ENCODE data around the gene NAA50. TPM values are rescaled to one million over a fixed set of nuclear protein-coding genes. Genes with fewer than 3 reads are reported as not detected.

The NAA50 gene
- total and polyA plus RNA-seq, 2 donors = 43.6 to 68.7 TPM

GRCh38 chr3:113698213-113698742, 47.8 kb downstream of the NAA50 start:
- WGBS = 93% methylated on average over 6 of the region's 6 CpGs
- no peaks in the 10 kb centered on the region for H3K27me3 ChIP-seq (ENCODE audit: control insufficient read depth in 2 of 2, insufficient read depth in 1 of 2, low read length in 1 of 2)
- no peaks in the 10 kb centered on the region for H3K9me3 ChIP-seq (ENCODE audit: control insufficient read depth in 2 of 2, insufficient read depth in 1 of 2, low read length in 1 of 2)
- DNase-seq (ENCODE audit: low read depth in 6 of 9, low spot score in 9 of 9) = no peak
- H3K36me3 ChIP-seq (ENCODE audit: control insufficient read depth in 2 of 2, insufficient read depth in 2 of 2, low read length in 1 of 2) = peaks cover 0 to 2% of the 10 kb centered on the region in 2 donors
- no peak overlapping the region for H3K4me3 ChIP-seq (ENCODE audit: low read length in 2 of 2)
- peaks cover 4 to 11% of the 10 kb centered on the region in 2 donors for H3K4me1 ChIP-seq (ENCODE audit: control insufficient read depth in 2 of 2, insufficient read depth in 2 of 2, low read length in 2 of 2)
- no peak overlapping the region for H3K27ac ChIP-seq (ENCODE audit: low read depth in 1 of 2, low read length in 1 of 2)

GRCh38 chr3:113697500-113698090, 48.5 kb downstream of the NAA50 start:
- peaks cover 4 to 11% of the 10 kb centered on the region in 2 donors for H3K4me1 ChIP-seq (ENCODE audit: control insufficient read depth in 2 of 2, insufficient read depth in 2 of 2, low read length in 2 of 2)

GRCh38 chr3:113696658-113697499, 49.2 kb downstream of the NAA50 start:
- peak; percentile 98 to 100 (median 99) for DNase-seq (ENCODE audit: low read depth in 6 of 9, low spot score in 9 of 9)
- Histone ChIP-seq H3K27me3 (ENCODE audit: control insufficient read depth in 2 of 2, insufficient read depth in 1 of 2, low read length in 1 of 2) (no peaks in the 10 kb centered on the region), H3K27ac (ENCODE audit: low read depth in 1 of 2, low read length in 1 of 2) (peak overlapping the region; percentile 89 to 99), H3K4me3 (ENCODE audit: low read length in 2 of 2) (peak overlapping the region; percentile 71 to 97), H3K4me1 (ENCODE audit: control insufficient read depth in 2 of 2, insufficient read depth in 2 of 2, low read length in 2 of 2) (peaks cover 4 to 11% of the 10 kb centered on the region in 2 donors), H3K9me3 (ENCODE audit: control insufficient read depth in 2 of 2, insufficient read depth in 1 of 2, low read length in 1 of 2) (no peaks in the 10 kb centered on the region), H3K36me3 (ENCODE audit: control insufficient read depth in 2 of 2, insufficient read depth in 2 of 2, low read length in 1 of 2) (peaks cover 0 to 2% of the 10 kb centered on the region in 2 donors)
- WGBS = under 1% methylated on average over 38 of the region's 38 CpGs

More at GRCh38 chr3:113697500-113698090, 48.5 kb downstream of the NAA50 start:
- peak in 4 of 9 donors; percentile 8 to 31 (median 26) for DNase-seq (ENCODE audit: low read depth in 6 of 9, low spot score in 9 of 9)
- Histone ChIP-seq H3K4me3 (ENCODE audit: low read length in 2 of 2) (peak overlapping the region; percentile 71 to 97), H3K27ac (ENCODE audit: low read depth in 1 of 2, low read length in 1 of 2) (peak overlapping the region; percentile 89 to 95), H3K36me3 (ENCODE audit: control insufficient read depth in 2 of 2, insufficient read depth in 2 of 2, low read length in 1 of 2) (peaks cover 0 to 2% of the 10 kb centered on the region in 2 donors), H3K27me3 (ENCODE audit: control insufficient read depth in 2 of 2, insufficient read depth in 1 of 2, low read length in 1 of 2) (no peaks in the 10 kb centered on the region), H3K9me3 (ENCODE audit: control insufficient read depth in 2 of 2, insufficient read depth in 1 of 2, low read length in 1 of 2) (no peaks in the 10 kb centered on the region)
- 16% methylated on average over 10 of the region's 10 CpGs for WGBS

GRCh38 chr3:113695786-113696645, 50.0 kb downstream of the NAA50 start, which contains the start of gene USF3:
TSS of gene USF3 (minus strand) at chr3:113696642. CDS start at chr3:113674878, 21,764 bp downstream.
- DNase-seq (ENCODE audit: low read depth in 6 of 9, low spot score in 9 of 9) = peak; percentile 51 to 91 (median 82)
- H3K4me1 ChIP-seq (ENCODE audit: control insufficient read depth in 2 of 2, insufficient read depth in 2 of 2, low read length in 2 of 2) = peaks cover 5 to 14% of the 10 kb centered on the region in 2 donors
- H3K36me3 ChIP-seq (ENCODE audit: control insufficient read depth in 2 of 2, insufficient read depth in 2 of 2, low read length in 1 of 2) = peaks cover 0 to 2% of the 10 kb centered on the region in 2 donors
- no peaks in the 10 kb centered on the region for H3K27me3 ChIP-seq (ENCODE audit: control insufficient read depth in 2 of 2, insufficient read depth in 1 of 2, low read length in 1 of 2)
- H3K9me3 ChIP-seq (ENCODE audit: control insufficient read depth in 2 of 2, insufficient read depth in 1 of 2, low read length in 1 of 2) = no peaks in the 10 kb centered on the region
- H3K4me3 ChIP-seq (ENCODE audit: low read length in 2 of 2) = peak within 1 kb of the TSS; percentile 75 to 97
- peak within 1 kb of the TSS; percentile 92 to 99 for H3K27ac ChIP-seq (ENCODE audit: low read depth in 1 of 2, low read length in 1 of 2)
- WGBS = under 1% methylated on average over 75 of the region's 75 CpGs

GRCh38 chr3:113695431-113695785, 50.6 kb downstream of the NAA50 start:
- Histone ChIP-seq H3K9me3 (ENCODE audit: control insufficient read depth in 2 of 2, insufficient read depth in 1 of 2, low read length in 1 of 2) (no peaks in the 10 kb centered on the region), H3K27ac (ENCODE audit: low read depth in 1 of 2, low read length in 1 of 2) (peak overlapping the region; percentile 90 to 99), H3K4me1 (ENCODE audit: control insufficient read depth in 2 of 2, insufficient read depth in 2 of 2, low read length in 2 of 2) (peaks cover 9 to 14% of the 10 kb centered on the region in 2 donors), H3K36me3 (ENCODE audit: control insufficient read depth in 2 of 2, insufficient read depth in 2 of 2, low read length in 1 of 2) (peaks cover 0 to 2% of the 10 kb centered on the region in 2 donors), H3K27me3 (ENCODE audit: control insufficient read depth in 2 of 2, insufficient read depth in 1 of 2, low read length in 1 of 2) (no peaks in the 10 kb centered on the region), H3K4me3 (ENCODE audit: low read length in 2 of 2) (peak overlapping the region; percentile 75 to 97)
- peak in 4 of 9 donors; percentile 16 to 45 (median 28) for DNase-seq (ENCODE audit: low read depth in 6 of 9, low spot score in 9 of 9)
- 20% methylated on average over 8 of the region's 8 CpGs for WGBS

- Histone ChIP-seq H3K9me3 (ENCODE audit: control insufficient read depth in 2 of 2, insufficient read depth in 1 of 2, low read length in 1 of 2) (peaks cover 0 to 7% of the 10 kb centered on the region in 2 donors), H3K4me1 (ENCODE audit: control insufficient read depth in 2 of 2, insufficient read depth in 2 of 2, low read length in 2 of 2) (peaks cover 4 to 5% of the 10 kb centered on the region in 2 donors), H3K27ac (ENCODE audit: low read depth in 1 of 2, low read length in 1 of 2) (no peak overlapping the region), H3K27me3 (ENCODE audit: control insufficient read depth in 2 of 2, insufficient read depth in 1 of 2, low read length in 1 of 2) (no peaks in the 10 kb centered on the region), H3K4me3 (ENCODE audit: low read length in 2 of 2) (no peak overlapping the region), H3K36me3 (ENCODE audit: control insufficient read depth in 2 of 2, insufficient read depth in 2 of 2, low read length in 1 of 2) (peaks cover 2 to 6% of the 10 kb centered on the region in 2 donors)
- WGBS = 97% methylated on average over 3 of the region's 3 CpGs
- DNase-seq (ENCODE audit: low read depth in 6 of 9, low spot score in 9 of 9) = no peak
Measured at GRCh38 chr3:113690482-113690881, 55.6 kb downstream of the NAA50 start.

GRCh38 chr3:113685956-113686721, 59.9 kb downstream of the NAA50 start:
- Histone ChIP-seq H3K36me3 (ENCODE audit: control insufficient read depth in 2 of 2, insufficient read depth in 2 of 2, low read length in 1 of 2) (peaks cover 5 to 11% of the 10 kb centered on the region in 2 donors), H3K4me1 (ENCODE audit: control insufficient read depth in 2 of 2, insufficient read depth in 2 of 2, low read length in 2 of 2) (peaks cover 0 to 5% of the 10 kb centered on the region in 2 donors), H3K27ac (ENCODE audit: low read depth in 1 of 2, low read length in 1 of 2) (peak overlapping the region in 1 of 2 donors; percentile 13), H3K9me3 (ENCODE audit: control insufficient read depth in 2 of 2, insufficient read depth in 1 of 2, low read length in 1 of 2) (peaks cover 4 to 13% of the 10 kb centered on the region in 2 donors), H3K27me3 (ENCODE audit: control insufficient read depth in 2 of 2, insufficient read depth in 1 of 2, low read length in 1 of 2) (no peaks in the 10 kb centered on the region), H3K4me3 (ENCODE audit: low read length in 2 of 2) (no peak overlapping the region)
- 97% methylated on average over 2 of the region's 2 CpGs for WGBS
- DNase-seq (ENCODE audit: low read depth in 6 of 9, low spot score in 9 of 9) = no peak

- DNase-seq (ENCODE audit: low read depth in 6 of 9, low spot score in 9 of 9) = no peak
- H3K4me3 ChIP-seq (ENCODE audit: low read length in 2 of 2) = no peak overlapping the region
- peaks cover 4 to 13% of the 10 kb centered on the region in 2 donors for H3K9me3 ChIP-seq (ENCODE audit: control insufficient read depth in 2 of 2, insufficient read depth in 1 of 2, low read length in 1 of 2)
- H3K36me3 ChIP-seq (ENCODE audit: control insufficient read depth in 2 of 2, insufficient read depth in 2 of 2, low read length in 1 of 2) = peaks cover 5 to 11% of the 10 kb centered on the region in 2 donors
- H3K27me3 ChIP-seq (ENCODE audit: control insufficient read depth in 2 of 2, insufficient read depth in 1 of 2, low read length in 1 of 2) = no peaks in the 10 kb centered on the region
- H3K27ac ChIP-seq (ENCODE audit: low read depth in 1 of 2, low read length in 1 of 2) = no peak overlapping the region
- H3K4me1 ChIP-seq (ENCODE audit: control insufficient read depth in 2 of 2, insufficient read depth in 2 of 2, low read length in 2 of 2) = no peaks in the 10 kb centered on the region
- WGBS = 93% methylated on average over 5 of the region's 5 CpGs
Measured at GRCh38 chr3:113685124-113685523, 60.9 kb downstream of the NAA50 start.
